Activated B cell treated with CpG ODN at 0.5 μM for 24 hours (primary cell): ENCODE results near the gene NSD1. TPM values are rescaled to one million over a fixed set of nuclear protein-coding genes. Genes with fewer than 3 reads are reported as not detected.

ENCODE experiments used
- ATAC-seq: fragments of 200-7000 bp; cut with Tn5 transposase; one replicate; pipeline ENCODE4 v1.10.0; 2021; ENCODE audit warnings: low read depth, mild to moderate bottlenecking, moderate library complexity
- CTCF ChIA-PET: fragments of 350-600 bp; sonication (Branson Sonifier 250); formaldehyde crosslinking; loops from one replicate; lab custom pipeline; 2021; ENCODE audit warnings: antibody characterized with exemption; lab: Charles Lee
- POLR2A ChIA-PET: fragments of 350-600 bp; sonication (Branson Sonifier 250); formaldehyde crosslinking; loops from one replicate; lab custom pipeline; 2021; ENCODE audit warnings: antibody characterized with exemption; lab: Charles Lee
- DNase-seq: peaks from one replicate; pipeline ENCODE4 v3.0.0; 2022
- H3K27ac Mint-ChIP-seq: one replicate; pipeline ENCODE4 v1.8.0; 2020; ENCODE audit warnings: mixed read lengths
- H3K27me3 Mint-ChIP-seq: one replicate; pipeline ENCODE4 v1.8.0; 2021; ENCODE audit warnings: mixed read lengths
- H3K36me3 Mint-ChIP-seq: one replicate; pipeline ENCODE4 v1.8.0; 2021; ENCODE audit warnings: low read depth, mixed read lengths
- H3K4me1 Mint-ChIP-seq: one replicate; pipeline ENCODE4 v1.8.0; 2021; ENCODE audit warnings: mixed read lengths
- H3K4me3 Mint-ChIP-seq: one replicate; pipeline ENCODE4 v1.8.0; 2020; ENCODE audit warnings: mild to moderate bottlenecking, mixed read lengths
- H3K9me3 Mint-ChIP-seq: one replicate; pipeline ENCODE4 v1.8.0; 2020; ENCODE audit warnings: mixed read lengths
- CTCF ChIP-seq: fragments of 200-600 bp; IDR thresholded peaks from one replicate; pipeline ENCODE4 v1.8.0; 2022; ENCODE audit warnings: antibody characterized with exemption, mild to moderate bottlenecking
- intact Hi-C: fragments of 100-400 bp; cut with micrococcal nuclease; formaldehyde crosslinking; loops from one replicate; pipeline ENCODE4 v1.15.1; 2024
- total RNA-seq: library from RNA; stranded (reverse); gene quantifications from 2 replicates; pipeline ENCODE4 v1.2.3, GENCODE V29; 2022

NSD1 gene
- total RNA-seq, 1 donor from 2014 or later = 108 TPM

- H3K27ac Mint-ChIP-seq = no peak overlapping the region
- ATAC-seq (no peak), DNase-seq (no peak)
- H3K27me3 Mint-ChIP-seq = peaks cover 3% of the 10 kb centered on the region
- intact Hi-C loops = no loop called here
- CTCF ChIA-PET = no interaction called here
- no peaks in the 10 kb centered on the region for H3K9me3 Mint-ChIP-seq
- no peak overlapping the region for H3K4me3 Mint-ChIP-seq
- TF ChIP-seq CTCF = no peak
- H3K4me1 Mint-ChIP-seq = peaks cover 10% of the 10 kb centered on the region
- POLR2A ChIA-PET = no interaction called here
- H3K36me3 Mint-ChIP-seq = no peaks in the 10 kb centered on the region
Measured at GRCh38 chr5:177090813-177091212, 42.8 kb upstream of the NSD1 start.

- Mint-ChIP-seq H3K27me3 (peaks cover 3% of the 10 kb centered on the region), H3K4me1 (peaks cover 6% of the 10 kb centered on the region), H3K4me3 (no peak overlapping the region), H3K9me3 (no peaks in the 10 kb centered on the region), H3K27ac (no peak overlapping the region), H3K36me3 (no peaks in the 10 kb centered on the region)
- POLR2A ChIA-PET = no interaction called here
- TF ChIP-seq CTCF = no peak
- DNase-seq (no peak), ATAC-seq (no peak)
- intact Hi-C loops = no loop called here
- CTCF ChIA-PET = no interaction called here
Measured at GRCh38 chr5:177091232-177091631, 42.3 kb upstream of the NSD1 start.

GRCh38 chr5:177092178-177093081 lies 41.1 kb upstream of the NSD1 start:
- no peaks in the 10 kb centered on the region for H3K9me3 Mint-ChIP-seq
- intact Hi-C loops = no loop called here
- DNase-seq = no peak
- peaks cover 3% of the 10 kb centered on the region for H3K27me3 Mint-ChIP-seq
- H3K27ac Mint-ChIP-seq = no peak overlapping the region
- ATAC-seq = no peak
- CTCF ChIA-PET = no interaction called here
- TF ChIP-seq CTCF = no peak
- H3K36me3 Mint-ChIP-seq = no peaks in the 10 kb centered on the region
- peaks cover 4% of the 10 kb centered on the region for H3K4me1 Mint-ChIP-seq
- POLR2A ChIA-PET = no interaction called here
- no peak overlapping the region for H3K4me3 Mint-ChIP-seq

GRCh38 chr5:177093082-177093712 lies 40.4 kb upstream of the NSD1 start:
- POLR2A ChIA-PET = no interaction called here
- Mint-ChIP-seq H3K27ac (no peak overlapping the region), H3K4me3 (no peak overlapping the region), H3K9me3 (no peaks in the 10 kb centered on the region), H3K4me1 (no peaks in the 10 kb centered on the region), H3K27me3 (no peaks in the 10 kb centered on the region), H3K36me3 (no peaks in the 10 kb centered on the region)
- no peak for DNase-seq
- no peak for TF ChIP-seq CTCF
- CTCF ChIA-PET = no interaction called here
- intact Hi-C loops = no loop called here
- no peak for ATAC-seq

- CTCF ChIA-PET = no interaction called here
- H3K4me1 Mint-ChIP-seq = no peaks in the 10 kb centered on the region
- H3K9me3 Mint-ChIP-seq = no peaks in the 10 kb centered on the region
- H3K36me3 Mint-ChIP-seq = no peaks in the 10 kb centered on the region
- intact Hi-C loops = no loop called here
- ATAC-seq (no peak), DNase-seq (no peak)
- no peak for TF ChIP-seq CTCF
- H3K4me3 Mint-ChIP-seq = no peak overlapping the region
- no peak overlapping the region for H3K27ac Mint-ChIP-seq
- POLR2A ChIA-PET = no interaction called here
- no peaks in the 10 kb centered on the region for H3K27me3 Mint-ChIP-seq
Measured at GRCh38 chr5:177093803-177094202, 39.8 kb upstream of the NSD1 start.
